Testis (tissue), 3 donors: ENCODE data around the gene SLC37A1. TPM values are rescaled to one million over a fixed set of nuclear protein-coding genes. Genes with fewer than 3 reads are reported as not detected.

Experiments
- DNase-seq: peaks from one replicate; pipeline ENCODE4 v3.0.0-alpha.2; 2019
- H3K27ac ChIP-seq, 2 donors: fragments of 200-600 bp; sonication (generic); one replicate each; pipeline ENCODE4 v1.5.1; 2019
- H3K27me3 ChIP-seq: fragments of 200-600 bp; sonication (generic); one replicate; pipeline ENCODE4 v1.5.1; 2019
- H3K36me3 ChIP-seq: fragments of 200-600 bp; sonication (generic); one replicate; pipeline ENCODE4 v1.5.1; 2017; ENCODE audit warnings: low read depth; ENCODE audit errors: missing control alignments
- H3K4me1 ChIP-seq: fragments of 200-600 bp; sonication (generic); one replicate; pipeline ENCODE4 v1.5.1; 2019
- H3K4me3 ChIP-seq, 2 donors: fragments of 200-600 bp; sonication (generic); one replicate each; pipeline ENCODE4 v1.5.1; 2017 to 2019
- H3K9me3 ChIP-seq: fragments of 200-600 bp; sonication (generic); one replicate; pipeline ENCODE4 v1.5.1; 2017
- POLR2A ChIP-seq: fragments of 450-650 bp; IDR thresholded peaks from one replicate; pipeline ENCODE4 v1.6.1; 2017; ENCODE audit warnings: antibody characterized with exemption, mild to moderate bottlenecking, moderate library complexity
- WGBS, 2 donors: methylation state at CpG; one replicate each; pipeline ENCODE4 v1.1.5; 2018; 5-methylcytosine and 5-hydroxymethylcytosine counted together
- intact Hi-C: fragments of 100-400 bp; cut with DNase I; formaldehyde crosslinking; loops from one replicate; pipeline ENCODE4 v1.15.1; 2023; ENCODE audit warnings: low total_unique reads
- polyA plus RNA-seq: library from polyadenylated mRNA; stranded (reverse); fragments of 350-450 nt; fragmentation: Illumina TruSeq; extraction: RNeasy Lipid Tissue Mini Kit (QIAGEN cat#74804); gene quantifications from one replicate; pipeline ENCODE4 v1.2.3, GENCODE V29; 2014; ENCODE audit warnings: low read depth, low replicate concordance; ENCODE audit not compliant: insufficient read depth
- total RNA-seq, 2 donors: library from RNA; depleted of rRNA; stranded (reverse); fragments of >200 nt; gene quantifications; one replicate each; pipeline ENCODE4 v1.2.3, GENCODE V29; 2016
- TF ChIP-seq, protein P1 (sequence below), 3 experiments: fragments of 450-650 bp in 2 of 3; fragments of 200-600 bp in 1 of 3; sonication (generic) in 1 of 3; IDR thresholded peaks; one replicate each; pipeline ENCODE4 v1.5.1; 2016 to 2019; ENCODE audit warnings: antibody characterized with exemption in 3 of 3, mild to moderate bottlenecking in 2 of 3, moderate library complexity in 1 of 3

SLC37A1 gene
- total and polyA plus RNA-seq, 3 donors from 2014 or later = 22.6 to 48.3 (median 24.3) TPM

DNA sequence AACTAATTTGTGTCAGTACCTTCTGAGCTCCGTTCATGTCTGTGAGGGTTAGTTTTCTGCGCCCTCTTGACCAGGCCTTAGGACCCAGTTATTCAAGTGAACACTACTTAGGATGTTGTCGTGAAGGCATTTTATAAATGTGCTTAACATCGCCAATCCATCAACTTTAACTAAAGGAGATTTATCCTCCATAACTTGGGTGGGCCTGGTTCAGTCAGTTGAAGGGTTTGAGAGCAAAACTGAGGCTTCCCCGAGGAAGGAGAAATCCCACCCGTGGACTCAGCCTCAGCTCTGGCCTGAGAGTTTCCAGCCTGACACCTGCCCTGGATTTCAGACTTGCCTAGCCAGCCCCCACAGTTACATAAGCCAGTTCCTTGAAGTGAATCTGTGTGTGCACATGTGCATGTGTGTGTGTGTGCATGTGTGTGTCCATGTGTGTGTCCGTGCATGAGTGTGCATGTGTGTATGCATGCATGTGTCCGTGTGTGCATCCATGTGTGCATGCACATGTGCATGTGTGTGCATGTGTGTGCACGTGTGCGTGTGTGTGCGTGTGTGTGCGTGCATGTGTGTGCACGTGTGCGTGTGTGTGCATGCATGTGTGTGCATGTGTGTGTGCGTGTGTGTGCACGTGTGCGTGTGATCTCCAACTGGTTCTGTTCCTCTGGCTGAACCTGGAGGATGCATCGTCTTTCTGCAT lies 77.7 kb downstream of the SLC37A1 start:
- Histone ChIP-seq H3K27me3 (no peaks in the 10 kb centered on the region), H3K36me3 (no peaks in the 10 kb centered on the region), H3K4me1 (no peaks in the 10 kb centered on the region), H3K4me3 (no peak overlapping the region), H3K27ac (no peak overlapping the region), H3K9me3 (no peaks in the 10 kb centered on the region)
- TF ChIP-seq POLR2A = no peak
- TF ChIP-seq, protein P1, sequence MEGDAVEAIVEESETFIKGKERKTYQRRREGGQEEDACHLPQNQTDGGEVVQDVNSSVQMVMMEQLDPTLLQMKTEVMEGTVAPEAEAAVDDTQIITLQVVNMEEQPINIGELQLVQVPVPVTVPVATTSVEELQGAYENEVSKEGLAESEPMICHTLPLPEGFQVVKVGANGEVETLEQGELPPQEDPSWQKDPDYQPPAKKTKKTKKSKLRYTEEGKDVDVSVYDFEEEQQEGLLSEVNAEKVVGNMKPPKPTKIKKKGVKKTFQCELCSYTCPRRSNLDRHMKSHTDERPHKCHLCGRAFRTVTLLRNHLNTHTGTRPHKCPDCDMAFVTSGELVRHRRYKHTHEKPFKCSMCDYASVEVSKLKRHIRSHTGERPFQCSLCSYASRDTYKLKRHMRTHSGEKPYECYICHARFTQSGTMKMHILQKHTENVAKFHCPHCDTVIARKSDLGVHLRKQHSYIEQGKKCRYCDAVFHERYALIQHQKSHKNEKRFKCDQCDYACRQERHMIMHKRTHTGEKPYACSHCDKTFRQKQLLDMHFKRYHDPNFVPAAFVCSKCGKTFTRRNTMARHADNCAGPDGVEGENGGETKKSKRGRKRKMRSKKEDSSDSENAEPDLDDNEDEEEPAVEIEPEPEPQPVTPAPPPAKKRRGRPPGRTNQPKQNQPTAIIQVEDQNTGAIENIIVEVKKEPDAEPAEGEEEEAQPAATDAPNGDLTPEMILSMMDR (IDR thresholded peaks at IDR 0.05) = no peak
- WGBS, 2 donors = 60 to 76% methylated on average over 12 to 18 of the region's 18 CpGs
- no peak for DNase-seq
- intact Hi-C loops = loop anchor here (10.0 kb wide), 1 partner anchor 233 kb away; no protein-coding TSS in a partner anchor

DNA sequence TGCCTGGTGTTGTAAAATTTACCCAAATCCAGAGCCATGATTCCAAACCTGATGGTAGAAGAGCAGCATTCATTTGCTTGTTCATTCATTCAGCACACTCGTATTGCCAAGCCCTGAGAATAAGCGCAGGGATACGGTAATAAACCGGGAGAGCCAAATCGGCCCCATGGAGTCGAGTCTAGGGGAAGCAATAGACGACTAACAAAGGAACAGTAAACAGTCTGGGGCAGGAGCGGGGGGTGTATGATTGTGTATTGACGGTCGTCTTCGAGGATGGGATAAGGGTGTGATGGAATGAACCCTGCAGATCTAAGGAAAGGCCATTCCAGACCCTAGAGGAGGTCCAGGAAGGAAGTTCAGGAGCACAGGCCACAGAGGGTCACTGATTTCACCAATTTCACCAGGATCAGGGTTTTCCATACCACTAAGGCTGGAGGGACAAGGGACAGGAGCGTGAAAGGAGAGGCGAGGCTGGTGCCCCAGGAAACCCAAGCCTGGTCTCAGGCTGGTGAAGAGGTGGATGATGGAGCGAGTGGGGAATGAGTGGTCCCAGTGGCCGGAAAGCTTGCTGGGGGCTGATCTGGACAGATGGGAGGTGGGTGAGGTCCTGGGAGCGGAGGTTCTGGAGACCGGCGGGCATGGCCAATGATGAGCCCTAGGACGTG lies 78.6 kb downstream of the SLC37A1 start:
- no peak overlapping the region for H3K4me3 ChIP-seq
- WGBS, 2 donors = 89 to 91% methylated on average over 19 of the region's 19 CpGs
- no peaks in the 10 kb centered on the region for H3K27me3 ChIP-seq
- H3K27ac ChIP-seq = no peak overlapping the region
- no peaks in the 10 kb centered on the region for H3K36me3 ChIP-seq
- intact Hi-C loops = loop anchor here (10.0 kb wide), 1 partner anchor 233 kb away; no protein-coding TSS in a partner anchor
- H3K9me3 ChIP-seq = no peaks in the 10 kb centered on the region
- H3K4me1 ChIP-seq = no peaks in the 10 kb centered on the region
- TF ChIP-seq, protein P1 (IDR thresholded peaks at IDR 0.05) = no peak
- TF ChIP-seq POLR2A = no peak
- DNase-seq = no peak

DNA sequence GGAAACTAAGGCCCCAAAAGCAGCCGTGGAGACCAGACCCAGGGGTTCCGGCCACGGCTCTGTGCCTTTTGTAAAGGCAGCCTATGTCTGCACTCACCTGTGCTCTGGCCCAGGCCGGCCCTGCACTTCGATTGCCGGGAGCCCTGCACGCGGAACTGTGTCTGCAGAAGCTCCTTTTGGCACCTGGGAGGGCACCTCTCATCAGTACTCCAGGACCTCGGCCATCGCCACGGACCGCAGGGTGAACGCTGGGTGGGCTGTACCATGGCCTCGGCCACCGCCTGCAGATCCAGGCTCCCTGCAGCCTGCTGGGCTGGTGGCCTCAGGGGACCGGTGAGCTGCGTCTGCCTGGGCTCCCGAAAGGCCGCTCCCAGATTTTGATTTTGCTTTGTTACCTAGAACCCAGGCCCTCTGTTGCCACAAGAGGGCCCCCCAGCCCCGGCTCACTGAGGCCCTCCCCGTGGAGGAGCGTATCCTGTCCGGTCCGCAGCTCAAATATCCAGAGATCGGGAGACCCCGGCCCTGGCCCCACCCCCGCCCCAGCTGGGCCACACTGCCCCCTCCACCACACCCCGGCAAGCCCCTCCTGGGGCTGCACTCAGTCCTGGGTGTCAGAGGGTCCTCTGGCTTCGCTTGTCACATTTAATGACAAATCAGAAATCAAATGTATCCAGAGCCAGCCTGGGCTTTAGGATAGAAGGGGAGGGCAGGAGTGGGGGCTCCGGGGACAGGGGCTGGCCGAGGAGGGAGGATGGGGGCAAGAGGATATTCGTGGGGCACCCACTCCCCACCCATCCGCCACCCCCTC lies 79.6 kb downstream of the SLC37A1 start:
- Histone ChIP-seq H3K27ac (no peak overlapping the region), H3K9me3 (no peaks in the 10 kb centered on the region), H3K4me1 (no peaks in the 10 kb centered on the region), H3K4me3 (no peak overlapping the region), H3K27me3 (no peaks in the 10 kb centered on the region), H3K36me3 (no peaks in the 10 kb centered on the region)
- 47 to 54% methylated on average over 9 to 31 of the region's 33 CpGs for WGBS, 2 donors
- intact Hi-C loops = loop anchor here (10.0 kb wide), 1 partner anchor 232 kb away; no protein-coding TSS in a partner anchor
- DNase-seq = peak; percentile 77
- no peak for TF ChIP-seq POLR2A
- TF ChIP-seq, protein P1 (IDR thresholded peaks at IDR 0.05) = peak in 2 of 3 experiments; percentile 54 to 72

DNA sequence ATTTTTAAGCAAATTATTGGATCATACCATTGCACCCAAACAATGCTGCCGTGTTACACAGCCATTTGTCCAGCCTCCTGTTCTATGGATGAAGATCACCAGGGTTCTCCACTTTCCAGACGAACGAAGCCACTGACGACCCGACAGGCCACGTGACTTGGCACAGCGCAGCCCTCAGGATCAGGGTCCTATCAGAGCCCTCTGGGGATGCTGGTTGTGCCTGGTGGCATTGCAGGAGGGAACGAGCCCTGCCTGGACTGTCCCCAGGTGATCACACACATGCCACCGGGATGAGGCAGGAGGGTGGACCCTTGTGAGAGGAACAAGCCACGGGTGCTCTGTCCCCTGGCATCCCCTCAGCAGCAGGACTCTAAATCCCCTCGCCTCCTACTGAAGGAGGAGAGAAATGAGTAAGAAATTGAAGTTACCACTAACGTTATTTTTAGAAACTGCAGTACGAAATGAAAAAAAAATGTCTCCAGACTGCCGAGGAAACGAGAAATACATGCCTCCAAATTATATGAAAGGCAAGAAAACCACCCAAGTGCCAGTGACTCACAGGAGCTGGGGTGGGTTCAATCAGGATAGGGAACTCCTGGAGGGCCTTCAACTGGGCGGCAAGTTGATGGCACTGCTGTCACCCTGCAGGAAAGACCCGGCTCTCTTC lies 81.1 kb downstream of the SLC37A1 start:
- TF ChIP-seq, protein P1 (IDR thresholded peaks at IDR 0.05) = no peak
- TF ChIP-seq POLR2A = no peak
- no peak for DNase-seq
- H3K9me3 ChIP-seq = no peaks in the 10 kb centered on the region
- no peaks in the 10 kb centered on the region for H3K36me3 ChIP-seq
- no peak overlapping the region for H3K4me3 ChIP-seq
- H3K27me3 ChIP-seq = no peaks in the 10 kb centered on the region
- H3K27ac ChIP-seq = no peak overlapping the region
- H3K4me1 ChIP-seq = no peaks in the 10 kb centered on the region
- 73 to 76% methylated on average over 11 to 17 of the region's 17 CpGs for WGBS, 2 donors
- intact Hi-C loops = loop anchor here (10.0 kb wide), 1 partner anchor 230 kb away; no protein-coding TSS in a partner anchor
